GM19397 (cell line): ENCODE results near the gene BNIP1.

Experiments
- ATAC-seq: cut with Tn5 transposase; IDR thresholded peaks from one replicate; pipeline ENCODE4 v1.9.1; 2021; ENCODE audit warnings: mild to moderate bottlenecking, moderate library complexity; ENCODE audit not compliant: unreplicated experiment

Gene BNIP1

GRCh38 chr5:173208296-173208695 lies 64.0 kb downstream of the BNIP1 start:
- ATAC-seq: no peak

- ATAC-seq: no peak
Measured at GRCh38 chr5:173210877-173211276, 66.5 kb downstream of the BNIP1 start.

GRCh38 chr5:173211284-173211683 lies 67.0 kb downstream of the BNIP1 start:
- ATAC-seq: no peak

- ATAC-seq: no peak
Measured at GRCh38 chr5:173213236-173213933, 69.1 kb downstream of the BNIP1 start.
